HL-60 (cell line): ENCODE data around the gene TCF23.

Source experiments
- DNase-seq, 2 experiments: peaks; one replicate each; pipeline ENCODE4 v3.0.0-alpha.2; 2010 to 2020; ENCODE audit warnings: low read depth in 1 of 2, low spot score in 1 of 2
- H3K27ac ChIP-seq: fragments of 250-450 bp; sonication (Bioruptor Pico); replicated peaks from 2 replicates; pipeline ENCODE4 v1.5.1; 2020; ENCODE audit warnings: mild to moderate bottlenecking, moderate library complexity
- H3K27me3 ChIP-seq: fragments of 250-450 bp; sonication (Bioruptor Pico); 2 replicates; pipeline ENCODE4 v1.5.1; 2021; ENCODE audit warnings: mild to moderate bottlenecking, moderate library complexity; ENCODE audit not compliant: insufficient read depth, poor library complexity, severe bottlenecking
- H3K4me3 ChIP-seq: replicated peaks from 2 replicates; pipeline ENCODE4 v1.5.1; 2011; ENCODE audit warnings: mild to moderate bottlenecking, control low read depth, low read length; ENCODE audit not compliant: insufficient read depth
- GABPA ChIP-seq: IDR thresholded peaks from 2 replicates; pipeline ENCODE4 v1.6.1; 2012; ENCODE audit warnings: low read depth
- POLR2AphosphoS5 ChIP-seq: IDR thresholded peaks from 2 replicates; pipeline ENCODE4 v1.6.1; 2012; ENCODE audit warnings: low read depth
- SPI1 ChIP-seq: IDR thresholded peaks from 2 replicates; pipeline ENCODE4 v1.6.1; 2012; ENCODE audit warnings: low read depth, mild to moderate bottlenecking, borderline replicate concordance
- TF ChIP-seq, protein P1 (sequence below): IDR thresholded peaks from 2 replicates; pipeline ENCODE4 v1.6.1; 2012; ENCODE audit warnings: low read depth; ENCODE audit not compliant: insufficient replicate concordance
- TF ChIP-seq, protein P2 (sequence below): IDR thresholded peaks from one replicate; pipeline ENCODE4 v1.5.1; 2011; ENCODE audit warnings: low read length, control low read depth, inconsistent platforms; ENCODE audit not compliant: insufficient read depth

The TCF23 gene

DNA sequence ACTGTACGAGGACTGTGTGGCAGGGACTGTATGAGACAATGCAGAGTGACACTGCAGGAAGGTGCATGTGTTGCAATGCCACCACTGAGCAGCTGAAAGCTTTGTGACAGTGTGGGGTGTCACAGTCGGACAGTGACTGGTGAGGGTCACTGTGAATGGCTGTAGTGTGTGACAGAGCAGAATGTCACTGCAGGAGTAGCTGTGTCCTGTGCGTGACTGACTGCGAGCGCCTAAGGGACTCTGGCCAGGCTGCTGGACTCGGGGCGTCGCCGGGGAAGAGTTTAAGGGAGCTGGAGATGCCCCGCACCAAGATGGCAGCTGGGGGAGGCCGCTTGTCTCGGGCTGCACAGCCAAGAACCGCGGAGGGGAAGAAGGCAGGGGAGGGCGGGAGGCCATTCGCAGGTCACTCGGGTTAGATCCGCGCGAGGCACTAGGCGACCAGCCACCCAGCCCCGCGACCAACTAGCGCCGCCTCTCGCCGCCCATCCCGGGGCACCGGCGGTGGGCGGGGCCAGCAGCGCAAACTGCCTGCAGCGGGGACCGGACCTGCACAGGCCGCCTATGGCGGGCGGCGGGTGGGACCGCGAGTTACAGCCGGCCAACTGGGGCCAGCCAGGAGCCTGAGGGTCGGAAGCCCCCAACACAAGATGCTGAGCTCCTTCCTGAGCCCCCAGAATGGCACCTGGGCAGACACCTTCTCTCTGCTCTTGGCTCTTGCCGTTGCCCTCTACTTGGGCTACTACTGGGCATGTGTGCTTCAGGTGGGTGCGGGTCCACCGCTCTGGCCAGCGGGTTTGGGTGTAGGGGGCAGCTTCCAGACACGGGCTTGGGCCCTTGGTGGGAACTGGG is 25.3 kb upstream of the TCF23 start, which contains the start of gene ABHD1:
TSS of gene ABHD1 (plus strand) at position 514 of the 849 bp plus-strand sequence. CDS start at position 648, 134 bp downstream.
- Histone ChIP-seq H3K27ac (peak within 1 kb of the TSS; percentile 44), H3K27me3 (no peaks in the 10 kb centered on the region), H3K4me3 (peak within 1 kb of the TSS; percentile 72)
- DNase-seq = peak in 1 of 2 experiments; percentile 73
- TF ChIP-seq SPI1 = no peak
- TF ChIP-seq, protein P1, sequence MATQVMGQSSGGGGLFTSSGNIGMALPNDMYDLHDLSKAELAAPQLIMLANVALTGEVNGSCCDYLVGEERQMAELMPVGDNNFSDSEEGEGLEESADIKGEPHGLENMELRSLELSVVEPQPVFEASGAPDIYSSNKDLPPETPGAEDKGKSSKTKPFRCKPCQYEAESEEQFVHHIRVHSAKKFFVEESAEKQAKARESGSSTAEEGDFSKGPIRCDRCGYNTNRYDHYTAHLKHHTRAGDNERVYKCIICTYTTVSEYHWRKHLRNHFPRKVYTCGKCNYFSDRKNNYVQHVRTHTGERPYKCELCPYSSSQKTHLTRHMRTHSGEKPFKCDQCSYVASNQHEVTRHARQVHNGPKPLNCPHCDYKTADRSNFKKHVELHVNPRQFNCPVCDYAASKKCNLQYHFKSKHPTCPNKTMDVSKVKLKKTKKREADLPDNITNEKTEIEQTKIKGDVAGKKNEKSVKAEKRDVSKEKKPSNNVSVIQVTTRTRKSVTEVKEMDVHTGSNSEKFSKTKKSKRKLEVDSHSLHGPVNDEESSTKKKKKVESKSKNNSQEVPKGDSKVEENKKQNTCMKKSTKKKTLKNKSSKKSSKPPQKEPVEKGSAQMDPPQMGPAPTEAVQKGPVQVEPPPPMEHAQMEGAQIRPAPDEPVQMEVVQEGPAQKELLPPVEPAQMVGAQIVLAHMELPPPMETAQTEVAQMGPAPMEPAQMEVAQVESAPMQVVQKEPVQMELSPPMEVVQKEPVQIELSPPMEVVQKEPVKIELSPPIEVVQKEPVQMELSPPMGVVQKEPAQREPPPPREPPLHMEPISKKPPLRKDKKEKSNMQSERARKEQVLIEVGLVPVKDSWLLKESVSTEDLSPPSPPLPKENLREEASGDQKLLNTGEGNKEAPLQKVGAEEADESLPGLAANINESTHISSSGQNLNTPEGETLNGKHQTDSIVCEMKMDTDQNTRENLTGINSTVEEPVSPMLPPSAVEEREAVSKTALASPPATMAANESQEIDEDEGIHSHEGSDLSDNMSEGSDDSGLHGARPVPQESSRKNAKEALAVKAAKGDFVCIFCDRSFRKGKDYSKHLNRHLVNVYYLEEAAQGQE = peak; percentile 4

DNA sequence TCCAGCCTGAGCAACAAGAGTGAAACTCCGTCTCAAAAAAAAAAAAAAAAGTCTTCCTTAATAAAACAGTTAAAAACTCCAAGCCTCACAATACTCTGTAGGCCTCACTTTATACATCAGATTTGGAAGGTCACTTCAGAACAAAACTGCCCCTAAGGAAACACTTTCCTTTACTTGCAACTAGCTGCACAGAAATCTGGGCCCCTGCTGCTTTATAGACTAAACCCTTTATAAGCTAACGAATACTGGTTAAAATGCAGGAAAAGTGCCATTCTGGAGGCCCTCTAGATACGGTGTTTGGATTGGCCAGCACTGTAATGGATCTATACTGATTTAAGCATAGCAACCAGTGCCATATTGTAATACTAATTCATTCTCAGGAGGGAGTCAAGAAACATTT is 23.7 kb upstream of the TCF23 start:
- DNase-seq = no peak
- no peak overlapping the region for H3K27ac ChIP-seq
- no peak for TF ChIP-seq GABPA
- TF ChIP-seq, protein P1 = no peak
- TF ChIP-seq, protein P2, sequence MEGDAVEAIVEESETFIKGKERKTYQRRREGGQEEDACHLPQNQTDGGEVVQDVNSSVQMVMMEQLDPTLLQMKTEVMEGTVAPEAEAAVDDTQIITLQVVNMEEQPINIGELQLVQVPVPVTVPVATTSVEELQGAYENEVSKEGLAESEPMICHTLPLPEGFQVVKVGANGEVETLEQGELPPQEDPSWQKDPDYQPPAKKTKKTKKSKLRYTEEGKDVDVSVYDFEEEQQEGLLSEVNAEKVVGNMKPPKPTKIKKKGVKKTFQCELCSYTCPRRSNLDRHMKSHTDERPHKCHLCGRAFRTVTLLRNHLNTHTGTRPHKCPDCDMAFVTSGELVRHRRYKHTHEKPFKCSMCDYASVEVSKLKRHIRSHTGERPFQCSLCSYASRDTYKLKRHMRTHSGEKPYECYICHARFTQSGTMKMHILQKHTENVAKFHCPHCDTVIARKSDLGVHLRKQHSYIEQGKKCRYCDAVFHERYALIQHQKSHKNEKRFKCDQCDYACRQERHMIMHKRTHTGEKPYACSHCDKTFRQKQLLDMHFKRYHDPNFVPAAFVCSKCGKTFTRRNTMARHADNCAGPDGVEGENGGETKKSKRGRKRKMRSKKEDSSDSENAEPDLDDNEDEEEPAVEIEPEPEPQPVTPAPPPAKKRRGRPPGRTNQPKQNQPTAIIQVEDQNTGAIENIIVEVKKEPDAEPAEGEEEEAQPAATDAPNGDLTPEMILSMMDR = no peak
- TF ChIP-seq POLR2AphosphoS5 = no peak
- no peak for TF ChIP-seq SPI1
- no peaks in the 10 kb centered on the region for H3K27me3 ChIP-seq
- no peak overlapping the region for H3K4me3 ChIP-seq

DNA sequence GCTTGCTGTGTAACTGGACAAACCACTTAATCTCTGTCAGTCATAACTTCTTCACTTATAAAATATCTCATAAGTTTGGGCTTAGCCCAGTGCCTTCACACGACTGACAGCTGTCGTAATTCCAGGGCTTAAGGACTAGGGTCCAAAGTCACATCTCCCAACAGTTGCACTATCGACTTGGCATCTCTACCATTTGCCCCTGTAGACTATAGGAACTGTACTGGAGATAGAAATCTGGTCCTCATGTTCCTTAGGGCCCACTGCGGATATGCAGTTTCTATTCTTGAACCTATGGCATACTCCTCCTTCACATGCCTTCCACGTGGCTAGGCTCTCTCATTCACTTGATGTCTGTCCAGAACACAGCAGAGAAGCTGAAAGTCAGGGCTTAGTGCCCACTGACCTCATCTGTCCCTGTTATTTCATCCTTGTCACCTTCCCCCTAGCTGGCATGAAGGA is 22.5 kb upstream of the TCF23 start:
- H3K27ac ChIP-seq = no peak overlapping the region
- no peaks in the 10 kb centered on the region for H3K27me3 ChIP-seq
- no peak for DNase-seq
- H3K4me3 ChIP-seq = no peak overlapping the region
- TF ChIP-seq, protein P2 = no peak
- TF ChIP-seq GABPA (no peak), POLR2AphosphoS5 (no peak)
- TF ChIP-seq, protein P1 = no peak
